ENCODE data around the gene DUSP6. TPM values are rescaled to one million over a fixed set of nuclear protein-coding genes. Genes with fewer than 3 reads are reported as not detected.

The DUSP6 gene
- total and polyA plus RNA-seq, 2 of the 8 experiments (the other 6 are each of a cell fraction or from before 2014, with no cell fraction given): 99.3 to 179 TPM

DNA sequence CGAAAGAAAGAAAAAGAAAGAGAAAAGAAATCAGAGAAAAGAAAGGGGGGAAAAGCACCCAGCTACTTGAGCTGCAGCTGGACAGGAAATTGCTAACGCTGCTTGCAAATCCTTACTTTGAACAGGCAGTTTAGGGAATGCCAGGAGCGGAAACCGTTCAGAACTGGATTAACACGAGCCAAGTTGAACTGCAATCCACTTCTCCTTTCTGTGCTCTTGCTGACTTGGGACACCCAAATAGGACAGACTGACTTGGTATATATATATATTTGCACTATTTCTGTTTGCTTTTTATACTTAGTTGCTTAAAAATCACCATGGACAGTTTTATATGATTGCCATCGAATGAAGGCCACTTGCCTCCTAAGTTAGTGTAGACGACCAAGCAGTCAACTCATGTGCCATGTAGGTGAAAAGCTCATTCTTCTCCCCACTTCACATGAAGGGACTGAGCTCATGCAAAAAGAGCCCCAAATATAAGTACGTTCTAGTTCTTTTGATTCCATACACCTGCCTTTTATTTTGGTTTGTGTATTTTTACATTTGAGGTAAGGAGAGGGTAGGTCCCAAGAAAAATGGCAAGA lies 5.5 kb downstream of the DUSP6 start (continued):
- no peak for TF ChIP-seq ZNF274 (IDR thresholded peaks at IDR 0.05; ENCODE audit: borderline replicate concordance, extremely low read depth, low read length)
- no peak for TF ChIP-seq TCF12 (IDR thresholded peaks at IDR 0.05; ENCODE audit: low read depth, low read length)
- peak; percentile 70 for TF ChIP-seq POLR2AphosphoS5 (IDR thresholded peaks at IDR 0.05; ENCODE audit: low read depth, low read length)
- TF ChIP-seq POLR2A (IDR thresholded peaks at IDR 0.05; ENCODE audit: control extremely low read depth in 1 of 2, low read depth in 2 of 2, low read length in 2 of 2): peak in 1 of 2 experiments; percentile 77; a peak in 1 of 3 replicates
- TF ChIP-seq ASH2L (IDR thresholded peaks at IDR 0.05; ENCODE audit: low read length): no peak
- no peak for TF ChIP-seq SIN3A (conservative IDR thresholded peaks at IDR 0.05 in 1 of 2, IDR thresholded peaks at IDR 0.05 in 1 of 2; ENCODE audit: low read depth in 1 of 2, low read length in 2 of 2)
- TF ChIP-seq NRF1 (IDR thresholded peaks at IDR 0.05; ENCODE audit: low read depth, low read length): no peak
- no peak for TF ChIP-seq JUND (IDR thresholded peaks at IDR 0.05; ENCODE audit: low read length)
- TF ChIP-seq SAP30 (IDR thresholded peaks at IDR 0.05; ENCODE audit: insufficient read depth, insufficient replicate concordance, low read length): no peak
